Activated CD8-positive, alpha-beta T cell treated with anti-CD3 and anti-CD28 coated beads for 36 hours (primary cell): ENCODE measurements around the gene NLRP6. TPM values are rescaled to one million over a fixed set of nuclear protein-coding genes. Genes with fewer than 3 reads are reported as not detected.
A peak's percentile ranks its signal among the peaks of the same experiment; 100 is the strongest.

Experiments
- ATAC-seq: fragments of 200-7000 bp; cut with Tn5 transposase; one replicate; pipeline ENCODE4 v1.10.0; 2021; ENCODE audit warnings: mild to moderate bottlenecking, moderate library complexity
- CTCF ChIA-PET: fragments of 350-600 bp; sonication (Branson Sonifier 250); formaldehyde crosslinking; loops from one replicate; lab custom pipeline; 2021; ENCODE audit warnings: antibody characterized with exemption; lab: Charles Lee
- POLR2A ChIA-PET: fragments of 350-600 bp; sonication (Branson Sonifier 250); formaldehyde crosslinking; loops from one replicate; lab custom pipeline; 2021; ENCODE audit warnings: antibody characterized with exemption; lab: Charles Lee
- DNase-seq: peaks from one replicate; pipeline ENCODE4 v3.0.0-alpha.2; 2020
- H3K27ac Mint-ChIP-seq: one replicate; pipeline ENCODE4 v1.8.0; 2021; ENCODE audit warnings: mild to moderate bottlenecking, mixed read lengths
- H3K27me3 Mint-ChIP-seq: one replicate; pipeline ENCODE4 v1.8.0; 2021; ENCODE audit warnings: mixed read lengths
- H3K36me3 Mint-ChIP-seq: one replicate; pipeline ENCODE4 v1.8.0; 2021; ENCODE audit warnings: low read depth, mixed read lengths
- H3K4me1 Mint-ChIP-seq: one replicate; pipeline ENCODE4 v1.8.0; 2021; ENCODE audit warnings: low read depth, mixed read lengths
- H3K4me3 Mint-ChIP-seq: one replicate; pipeline ENCODE4 v1.8.0; 2021; ENCODE audit warnings: mild to moderate bottlenecking, moderate library complexity, mixed read lengths
- H3K9me3 Mint-ChIP-seq: one replicate; pipeline ENCODE4 v1.8.0; 2021; ENCODE audit warnings: mixed read lengths
- intact Hi-C: fragments of 100-400 bp; cut with micrococcal nuclease; formaldehyde crosslinking; loops from one replicate; pipeline ENCODE4 v1.10.0; 2022
- total RNA-seq, 2 experiments: library from RNA; stranded (reverse); gene quantifications; one replicate each; pipeline ENCODE4 v1.2.3, GENCODE V29; 2021
- TF ChIP-seq, protein P1 (sequence below): fragments of 200-600 bp; IDR thresholded peaks from one replicate; pipeline ENCODE4 v1.8.0; 2022; ENCODE audit warnings: antibody characterized with exemption, mild to moderate bottlenecking

NLRP6 gene
- total RNA-seq, 2 experiments from 2014 or later = 3.3 to 3.4 TPM

DNA sequence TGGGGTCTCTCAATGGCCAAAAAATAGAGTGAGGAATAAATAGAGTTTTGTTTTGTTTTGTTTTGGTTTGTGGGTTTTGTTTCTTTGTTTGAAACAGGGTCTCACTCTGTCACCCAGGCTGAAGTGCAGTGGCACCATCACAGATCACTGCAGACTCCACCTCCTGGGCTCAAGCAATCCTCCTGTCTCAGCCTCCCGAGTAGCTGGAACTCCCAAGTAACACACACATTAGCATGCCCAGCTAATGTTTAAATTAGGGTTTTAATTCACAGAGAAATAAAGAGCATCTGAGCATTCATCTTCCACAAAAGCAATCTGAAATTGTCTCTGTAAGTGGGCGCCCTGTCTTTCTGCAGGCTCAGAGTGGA, 51.7 kb downstream of the NLRP6 start:
- CTCF ChIA-PET = interaction anchor here (0.9 to 2.8 kb wide), 8 partner anchors 10 to 57 kb away, joined by 3 to 15 read pairs (median 5); no protein-coding TSS in a partner anchor
- peaks cover 65% of the 10 kb centered on the region for H3K4me1 Mint-ChIP-seq
- peaks cover 3% of the 10 kb centered on the region for H3K36me3 Mint-ChIP-seq
- H3K27me3 Mint-ChIP-seq = no peaks in the 10 kb centered on the region
- peaks cover 3% of the 10 kb centered on the region for H3K9me3 Mint-ChIP-seq
- peak overlapping the region; percentile 70 for H3K4me3 Mint-ChIP-seq
- ATAC-seq (no peak), DNase-seq (peak; percentile 17)
- intact Hi-C loops = no loop called here
- POLR2A ChIA-PET = interaction anchor here (1.1 to 5.8 kb wide), 8 partner anchors 10 to 86 kb away, joined by 3 to 30 read pairs (median 10); partner anchors contain the start of gene IFITM3
- TF ChIP-seq, protein P1, sequence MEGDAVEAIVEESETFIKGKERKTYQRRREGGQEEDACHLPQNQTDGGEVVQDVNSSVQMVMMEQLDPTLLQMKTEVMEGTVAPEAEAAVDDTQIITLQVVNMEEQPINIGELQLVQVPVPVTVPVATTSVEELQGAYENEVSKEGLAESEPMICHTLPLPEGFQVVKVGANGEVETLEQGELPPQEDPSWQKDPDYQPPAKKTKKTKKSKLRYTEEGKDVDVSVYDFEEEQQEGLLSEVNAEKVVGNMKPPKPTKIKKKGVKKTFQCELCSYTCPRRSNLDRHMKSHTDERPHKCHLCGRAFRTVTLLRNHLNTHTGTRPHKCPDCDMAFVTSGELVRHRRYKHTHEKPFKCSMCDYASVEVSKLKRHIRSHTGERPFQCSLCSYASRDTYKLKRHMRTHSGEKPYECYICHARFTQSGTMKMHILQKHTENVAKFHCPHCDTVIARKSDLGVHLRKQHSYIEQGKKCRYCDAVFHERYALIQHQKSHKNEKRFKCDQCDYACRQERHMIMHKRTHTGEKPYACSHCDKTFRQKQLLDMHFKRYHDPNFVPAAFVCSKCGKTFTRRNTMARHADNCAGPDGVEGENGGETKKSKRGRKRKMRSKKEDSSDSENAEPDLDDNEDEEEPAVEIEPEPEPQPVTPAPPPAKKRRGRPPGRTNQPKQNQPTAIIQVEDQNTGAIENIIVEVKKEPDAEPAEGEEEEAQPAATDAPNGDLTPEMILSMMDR = no peak
- peak overlapping the region; percentile 75 for H3K27ac Mint-ChIP-seq

DNA sequence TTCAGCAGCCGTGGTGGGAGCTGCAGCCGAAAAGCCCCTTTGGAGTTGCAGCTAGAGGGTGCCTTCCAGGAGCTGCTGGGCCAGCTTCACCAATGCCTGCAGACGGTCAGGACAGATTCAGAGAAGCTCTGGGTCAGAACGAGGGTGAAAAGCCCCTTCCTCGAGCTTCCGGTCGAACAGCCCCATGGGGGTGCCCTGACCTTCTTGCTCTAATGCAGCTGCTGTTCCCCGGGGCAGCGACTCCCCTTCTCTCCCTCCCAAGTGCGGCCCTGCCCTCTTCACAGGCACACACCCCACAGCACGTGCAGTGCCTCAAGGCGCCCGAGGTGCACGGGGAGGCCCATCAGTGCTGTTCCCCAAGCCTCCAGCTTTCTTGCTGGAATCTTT, 52.1 kb downstream of the NLRP6 start:
- Mint-ChIP-seq H3K27me3 (no peaks in the 10 kb centered on the region), H3K4me3 (peak overlapping the region; percentile 70), H3K36me3 (peaks cover 3% of the 10 kb centered on the region), H3K9me3 (peaks cover 3% of the 10 kb centered on the region), H3K4me1 (peaks cover 63% of the 10 kb centered on the region), H3K27ac (peak overlapping the region; percentile 75)
- DNase-seq (peak; percentile 13), ATAC-seq (no peak)
- TF ChIP-seq, protein P1 = no peak
- CTCF ChIA-PET = interaction anchor here (0.9 to 2.8 kb wide), 9 partner anchors 9 to 58 kb away, joined by 3 to 15 read pairs (median 5); no protein-coding TSS in a partner anchor
- POLR2A ChIA-PET = interaction anchor here (1.0 to 5.8 kb wide), 10 partner anchors 10 to 86 kb away, joined by 3 to 30 read pairs (median 6); partner anchors contain the start of genes IFITM3 and PGGHG
- intact Hi-C loops = no loop called here

DNA sequence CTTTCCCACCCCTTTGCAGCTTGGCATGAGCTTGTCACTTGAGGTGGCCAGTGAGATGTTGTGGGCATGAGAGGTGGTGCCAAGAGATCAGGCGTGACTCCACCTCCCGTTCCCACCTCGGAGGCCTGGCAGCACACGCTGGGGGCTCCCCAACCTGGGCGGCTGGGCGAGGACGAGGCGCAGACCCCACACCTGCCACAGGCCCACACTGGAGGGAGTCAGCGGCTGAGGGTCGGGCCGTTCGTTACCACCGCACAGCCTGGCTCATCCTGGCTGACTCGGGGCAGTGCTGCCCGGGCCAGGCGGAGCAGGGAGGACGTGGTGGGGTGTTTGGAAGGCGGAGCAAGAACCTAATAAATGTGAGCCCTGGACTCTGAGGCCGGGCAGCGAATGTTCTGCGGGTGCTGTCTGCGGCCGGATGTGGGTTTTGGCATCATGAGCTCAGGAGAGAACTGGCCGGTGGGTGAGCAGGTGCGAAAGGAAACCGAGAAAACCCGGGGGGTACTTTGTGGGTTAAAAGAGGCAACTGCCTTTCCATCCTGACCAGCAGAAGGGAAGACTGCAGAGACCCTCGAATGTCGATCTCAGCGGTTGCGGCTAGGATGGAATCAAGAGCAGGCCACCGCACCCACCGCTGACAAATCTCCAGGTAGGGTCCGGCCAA, 52.6 kb downstream of the NLRP6 start:
- peak overlapping the region; percentile 68 for H3K27ac Mint-ChIP-seq
- peak; percentile 75 for DNase-seq

DNA sequence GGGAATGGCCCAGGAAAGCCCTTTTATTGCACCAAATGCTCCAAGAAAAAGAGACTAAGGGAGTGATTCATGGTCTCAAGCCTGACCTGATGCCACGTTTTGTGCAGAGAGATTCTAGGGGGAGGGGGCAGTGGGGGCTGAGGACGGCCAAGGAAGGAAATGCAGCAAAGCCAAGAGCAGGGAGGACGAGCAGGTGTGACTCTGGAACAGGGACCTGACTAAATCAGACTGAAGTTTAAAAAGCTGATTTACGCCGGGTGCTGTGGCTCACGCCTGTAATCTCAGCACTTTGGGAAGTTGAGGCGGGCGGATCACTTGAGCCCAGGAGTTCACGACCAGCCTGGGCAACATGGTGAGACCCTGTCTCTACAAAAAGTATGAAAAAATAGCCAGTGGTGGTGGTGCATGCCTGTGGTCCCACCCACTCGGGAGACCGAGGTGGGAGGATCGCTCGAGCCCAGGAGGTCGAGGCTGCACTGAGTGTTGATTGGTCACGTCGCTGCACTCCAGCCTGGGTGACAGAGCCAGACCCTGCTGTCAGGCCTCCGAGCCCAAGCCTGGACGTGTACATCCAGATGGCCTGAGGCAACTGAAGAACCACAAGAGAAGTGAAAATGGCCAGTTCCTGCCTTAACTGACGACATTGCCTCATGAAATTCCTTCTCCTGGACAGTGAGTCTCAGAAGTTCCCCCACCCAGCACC, 53.3 kb downstream of the NLRP6 start:
- intact Hi-C loops = no loop called here
- Mint-ChIP-seq H3K9me3 (peaks cover 3% of the 10 kb centered on the region), H3K36me3 (peaks cover 3% of the 10 kb centered on the region), H3K4me3 (peak overlapping the region; percentile 28), H3K27me3 (no peaks in the 10 kb centered on the region), H3K4me1 (peaks cover 65% of the 10 kb centered on the region), H3K27ac (peak overlapping the region; percentile 68)
- peak; percentile 41 for DNase-seq
- ChIA-PET POLR2A (interaction anchor here (1.0 to 4.0 kb wide), 5 partner anchors 9 to 48 kb away, joined by 3 to 23 read pairs (median 4); partner anchors contain the start of gene PGGHG), CTCF (interaction anchor here (1.0 to 2.8 kb wide), 2 partner anchors 17 to 23 kb away, joined by 4 to 15 read pairs; no protein-coding TSS in a partner anchor)
- TF ChIP-seq, protein P1 = no peak
- no peak for ATAC-seq

More for the DNA sequence above, 52.6 kb downstream of the NLRP6 start:
- TF ChIP-seq, protein P1 = no peak
- H3K27me3 Mint-ChIP-seq = no peaks in the 10 kb centered on the region
- intact Hi-C loops = no loop called here
- ATAC-seq = no peak
- peak overlapping the region; percentile 28 for H3K4me3 Mint-ChIP-seq
- H3K4me1 Mint-ChIP-seq = peaks cover 65% of the 10 kb centered on the region
- peaks cover 3% of the 10 kb centered on the region for H3K36me3 Mint-ChIP-seq
- ChIA-PET POLR2A (interaction anchor here (1.0 to 5.8 kb wide), 9 partner anchors 9 to 47 kb away, joined by 3 to 30 read pairs (median 8); partner anchors contain the start of genes IFITM3 and PGGHG), CTCF (interaction anchor here (0.9 to 2.8 kb wide), 8 partner anchors 9 to 58 kb away, joined by 3 to 15 read pairs (median 4); no protein-coding TSS in a partner anchor)
- peaks cover 3% of the 10 kb centered on the region for H3K9me3 Mint-ChIP-seq
